GM12873 (cell line): ENCODE data around the gene C15orf39.
A peak's percentile ranks its signal among the peaks of the same experiment; 100 is the strongest.

Experiments used
- CTCF ChIP-seq: IDR thresholded peaks from 2 replicates; pipeline ENCODE4 v1.5.1; 2012; ENCODE audit warnings: low read depth, mild to moderate bottlenecking, moderate library complexity, low read length, control low read depth; ENCODE audit not compliant: insufficient read depth; ENCODE audit errors: missing control alignments

The C15orf39 gene

GRCh38 chr15:75182187-75183131, 19.2 kb upstream of the C15orf39 start:
- peak; percentile 10 for TF ChIP-seq CTCF

- TF ChIP-seq CTCF: no peak
Observed at GRCh38 chr15:75185271-75186029, 16.2 kb upstream of the C15orf39 start.

GRCh38 chr15:75186044-75186443, 15.6 kb upstream of the C15orf39 start:
- TF ChIP-seq CTCF: no peak

GRCh38 chr15:75188499-75188898, 13.2 kb upstream of the C15orf39 start:
- TF ChIP-seq CTCF: no peak

GRCh38 chr15:75191235-75191634, 10.4 kb upstream of the C15orf39 start:
- TF ChIP-seq CTCF: no peak

- TF ChIP-seq CTCF: no peak
Observed at GRCh38 chr15:75192307-75192706, 9.4 kb upstream of the C15orf39 start.

- no peak for TF ChIP-seq CTCF
Observed at GRCh38 chr15:75193272-75193671, 8.4 kb upstream of the C15orf39 start.
